DND-41 (cell line): Measurements from ENCODE around the gene LRRC38.
A peak's percentile ranks its signal among the peaks of the same experiment; 100 is the strongest.

ENCODE experiments used
- ATAC-seq: fragments of 200-7000 bp; cut with Tn5 transposase; 3 replicates; pipeline ENCODE4 v1.9.1; 2021; ENCODE audit warnings: low read depth; ENCODE audit not compliant: insufficient read depth
- DNase-seq: peaks from one replicate; pipeline ENCODE4 v3.0.0-alpha.2; 2020
- H2AFZ ChIP-seq: 2 replicates; pipeline ENCODE4 v1.6.0; 2012; ENCODE audit warnings: low read depth, low read length
- H3K27ac ChIP-seq: 2 replicates; pipeline ENCODE4 v1.5.1; 2012; ENCODE audit warnings: low read length, inconsistent platforms
- H3K27me3 ChIP-seq: fragments of 200-600 bp; sonication (generic); 2 replicates; pipeline ENCODE4 v1.6.0; 2012; ENCODE audit warnings: low read length, mild to moderate bottlenecking, inconsistent platforms; ENCODE audit not compliant: insufficient read depth, poor library complexity
- H3K36me3 ChIP-seq: 2 replicates; pipeline ENCODE4 v1.5.1; 2012; ENCODE audit warnings: low read length, inconsistent platforms; ENCODE audit not compliant: insufficient read depth
- H3K4me1 ChIP-seq: 2 replicates; pipeline ENCODE4 v1.5.1; 2012; ENCODE audit warnings: mild to moderate bottlenecking, low read length; ENCODE audit not compliant: insufficient read depth
- H3K4me2 ChIP-seq: 2 replicates; pipeline ENCODE4 v1.6.0; 2012; ENCODE audit warnings: mild to moderate bottlenecking, moderate library complexity, low read length, inconsistent platforms; ENCODE audit not compliant: insufficient read depth
- H3K4me3 ChIP-seq, 2 experiments: fragments of 200-600 bp in 1 of 2; shearing (Covaris generic) in 1 of 2; 2 replicates each; pipeline ENCODE4 v1.5.1; 2012 to 2016; ENCODE audit warnings: inconsistent platforms in 2 of 2, low read length in 2 of 2, mild to moderate bottlenecking in 2 of 2, low read depth in 1 of 2, moderate library complexity in 1 of 2
- H3K79me2 ChIP-seq: 2 replicates; pipeline ENCODE4 v1.6.0; 2012; ENCODE audit warnings: low read length, inconsistent platforms; ENCODE audit not compliant: insufficient read depth
- H3K9ac ChIP-seq: 2 replicates; pipeline ENCODE4 v1.6.0; 2012; ENCODE audit warnings: low read depth, mild to moderate bottlenecking, inconsistent platforms, low read length, moderate library complexity
- H3K9me3 ChIP-seq: 2 replicates; pipeline ENCODE4 v1.5.1; 2012; ENCODE audit warnings: low read length, moderate library complexity, mild to moderate bottlenecking, inconsistent platforms; ENCODE audit not compliant: insufficient read depth, severe bottlenecking
- H4K20me1 ChIP-seq: 2 replicates; pipeline ENCODE4 v1.6.0; 2012; ENCODE audit warnings: low read length; ENCODE audit not compliant: insufficient read depth
- EZH2 ChIP-seq: IDR thresholded peaks from 3 replicates; pipeline ENCODE4 v1.6.1; 2012; ENCODE audit warnings: borderline replicate concordance, low read depth, mild to moderate bottlenecking, moderate library complexity, low read length, inconsistent platforms; ENCODE audit not compliant: severe bottlenecking
- TF ChIP-seq, protein P1 (sequence below): IDR thresholded peaks from 2 replicates; pipeline ENCODE4 v1.5.1; 2012; ENCODE audit warnings: borderline replicate concordance, low read length, moderate library complexity, mild to moderate bottlenecking; ENCODE audit not compliant: poor library complexity, severe bottlenecking; ENCODE audit errors: extremely low read depth

LRRC38 gene

DNA sequence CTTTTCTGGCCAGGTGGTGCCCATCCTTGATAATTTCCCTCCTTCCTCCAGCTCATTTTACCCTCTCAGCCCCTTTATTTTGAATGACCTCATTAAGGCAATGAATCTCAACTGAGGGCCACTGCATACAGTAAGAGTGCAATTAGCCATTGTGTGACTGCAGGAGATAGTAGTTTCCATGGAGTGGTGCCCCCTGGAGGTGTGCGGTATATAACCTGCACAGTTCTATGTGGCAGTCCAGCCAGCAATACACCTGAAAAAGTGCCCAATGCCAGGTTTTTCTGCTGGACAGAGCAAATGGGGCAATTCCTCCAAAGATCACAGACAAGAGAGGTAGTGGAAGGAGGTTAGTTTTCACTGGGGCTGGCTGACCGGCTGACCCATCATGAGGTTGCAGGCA, 25.9 kb upstream of the LRRC38 start:
- Histone ChIP-seq H2AFZ (no peak overlapping the region), H3K9me3 (no peaks in the 10 kb centered on the region), H3K4me3 (no peak overlapping the region), H3K9ac (no peak overlapping the region), H3K36me3 (no peaks in the 10 kb centered on the region), H3K4me2 (no peak overlapping the region), H3K27ac (no peak overlapping the region), H4K20me1 (no peaks in the 10 kb centered on the region), H3K79me2 (no peaks in the 10 kb centered on the region), H3K27me3 (no peaks in the 10 kb centered on the region), H3K4me1 (peaks cover 12% of the 10 kb centered on the region; the same call in 1 of the 2 replicates)
- ATAC-seq (peak; percentile 54; the same call in 1 of the 3 replicates), DNase-seq (peak; percentile 25)
- TF ChIP-seq EZH2: no peak
- TF ChIP-seq, protein P1, sequence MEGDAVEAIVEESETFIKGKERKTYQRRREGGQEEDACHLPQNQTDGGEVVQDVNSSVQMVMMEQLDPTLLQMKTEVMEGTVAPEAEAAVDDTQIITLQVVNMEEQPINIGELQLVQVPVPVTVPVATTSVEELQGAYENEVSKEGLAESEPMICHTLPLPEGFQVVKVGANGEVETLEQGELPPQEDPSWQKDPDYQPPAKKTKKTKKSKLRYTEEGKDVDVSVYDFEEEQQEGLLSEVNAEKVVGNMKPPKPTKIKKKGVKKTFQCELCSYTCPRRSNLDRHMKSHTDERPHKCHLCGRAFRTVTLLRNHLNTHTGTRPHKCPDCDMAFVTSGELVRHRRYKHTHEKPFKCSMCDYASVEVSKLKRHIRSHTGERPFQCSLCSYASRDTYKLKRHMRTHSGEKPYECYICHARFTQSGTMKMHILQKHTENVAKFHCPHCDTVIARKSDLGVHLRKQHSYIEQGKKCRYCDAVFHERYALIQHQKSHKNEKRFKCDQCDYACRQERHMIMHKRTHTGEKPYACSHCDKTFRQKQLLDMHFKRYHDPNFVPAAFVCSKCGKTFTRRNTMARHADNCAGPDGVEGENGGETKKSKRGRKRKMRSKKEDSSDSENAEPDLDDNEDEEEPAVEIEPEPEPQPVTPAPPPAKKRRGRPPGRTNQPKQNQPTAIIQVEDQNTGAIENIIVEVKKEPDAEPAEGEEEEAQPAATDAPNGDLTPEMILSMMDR: peak; percentile 56

DNA sequence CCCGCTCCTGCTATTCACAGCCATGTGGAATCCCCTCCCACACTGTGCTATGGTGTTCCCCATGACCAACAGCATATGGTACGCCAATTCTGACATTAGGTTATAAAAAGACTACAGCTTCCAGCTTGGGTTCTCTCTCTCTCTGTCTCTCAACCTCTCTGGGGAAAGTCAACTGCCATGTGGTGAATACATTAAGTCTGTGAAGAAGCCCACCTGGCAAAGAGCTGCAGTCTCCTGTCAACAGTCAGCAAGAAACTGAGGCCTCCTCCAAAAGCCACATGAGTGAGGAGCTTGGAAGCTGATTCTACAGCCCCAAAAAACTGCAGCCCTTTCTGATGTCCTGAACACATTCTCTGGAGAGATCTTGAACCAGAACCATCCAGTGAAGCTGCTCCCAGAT, 25.0 kb upstream of the LRRC38 start:
- Histone ChIP-seq H3K4me2 (no peak overlapping the region), H3K27ac (peak overlapping the region; percentile 1; the same call in 1 of the 2 replicates), H2AFZ (no peak overlapping the region), H4K20me1 (no peaks in the 10 kb centered on the region), H3K9ac (no peak overlapping the region), H3K27me3 (no peaks in the 10 kb centered on the region), H3K4me3 (no peak overlapping the region), H3K79me2 (no peaks in the 10 kb centered on the region), H3K9me3 (no peaks in the 10 kb centered on the region), H3K4me1 (peaks cover 12% of the 10 kb centered on the region; the same call in 1 of the 2 replicates), H3K36me3 (no peaks in the 10 kb centered on the region)
- ATAC-seq (peak; percentile 78), DNase-seq (peak; percentile 38)
- no peak for TF ChIP-seq EZH2
- TF ChIP-seq, protein P1: no peak

DNA sequence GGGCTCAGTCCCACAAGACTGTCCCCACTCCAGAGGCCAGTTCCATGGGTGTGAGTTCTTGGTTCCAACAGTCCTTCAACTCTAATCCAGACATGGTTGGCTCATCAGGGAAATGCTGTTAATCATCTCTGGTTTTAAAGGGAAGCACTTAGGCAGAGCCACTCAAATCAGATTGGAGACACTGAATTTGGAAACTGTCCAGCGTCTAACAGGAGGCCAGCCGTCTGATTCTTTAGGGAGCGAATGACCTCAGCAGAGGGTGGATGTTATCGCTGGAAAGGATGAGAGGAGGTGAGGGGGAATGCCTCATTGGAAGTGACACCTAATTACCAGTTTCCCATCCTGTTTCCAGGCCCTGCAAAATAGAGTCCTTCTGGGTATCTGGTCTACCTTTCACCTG, 22.8 kb upstream of the LRRC38 start:
- no peak for DNase-seq
- Histone ChIP-seq H3K4me2 (no peak overlapping the region), H3K79me2 (no peaks in the 10 kb centered on the region)

More for the DNA sequence above, 22.8 kb upstream of the LRRC38 start:
- Histone ChIP-seq H3K36me3 (no peaks in the 10 kb centered on the region), H3K4me3 (no peak overlapping the region), H4K20me1 (no peaks in the 10 kb centered on the region), H3K9ac (no peak overlapping the region), H3K27ac (no peak overlapping the region), H3K4me1 (peaks cover 12% of the 10 kb centered on the region; the same call in 1 of the 2 replicates), H2AFZ (no peak overlapping the region), H3K27me3 (no peaks in the 10 kb centered on the region), H3K9me3 (no peaks in the 10 kb centered on the region)
- ATAC-seq: no peak
- TF ChIP-seq EZH2: no peak
- TF ChIP-seq, protein P1: no peak
